ENCODE results near the gene CYP26B1.

- TF ChIP-seq CEBPB (IDR thresholded peaks at IDR 0.05; ENCODE audit: low read depth, low read length) (no peak), ATF3 (IDR thresholded peaks at IDR 0.05; ENCODE audit: insufficient read depth, low read depth, low read length) (no peak), CTCF (IDR thresholded peaks at IDR 0.05; ENCODE audit: control extremely low read depth in 1 of 3, insufficient read depth in 1 of 3, low read depth in 1 of 3, low read length in 3 of 3) (no peak), POU5F1 (IDR thresholded peaks at IDR 0.05; ENCODE audit: low read depth, low read length) (no peak)
These were observed 11.7 kb downstream of the CYP26B1 start for GRCh38 chr2:72135921-72136320.

Measured in H1 (cell line).